OCI-LY7 (cell line): ENCODE measurements around the gene ATP2A3. TPM values are rescaled to one million over a fixed set of nuclear protein-coding genes. Genes with fewer than 3 reads are reported as not detected.

Experiments used
- BruUV-seq: library from RNA; stranded (reverse); fragments of 400-500 nt; replicated peaks from 2 replicates; lab custom pipeline; 2021; lab: Mats Ljungman, UMichigan
- CTCF ChIA-PET: fragments of 300-600 bp; sonication (Branson Sonifier 250); formaldehyde crosslinking; loops from one replicate; lab custom pipeline; 2022; ENCODE audit warnings: antibody characterized with exemption; ENCODE audit not compliant: unreplicated experiment; lab: Charles Lee
- POLR2A ChIA-PET: fragments of 300-600 bp; sonication (Branson Sonifier 250); formaldehyde crosslinking; loops from one replicate; lab custom pipeline; 2022; ENCODE audit warnings: antibody characterized with exemption; lab: Charles Lee
- DNase-seq: peaks from one replicate; pipeline ENCODE4 v3.0.0-alpha.2; 2015; ENCODE audit warnings: low spot score
- H2AFZ ChIP-seq: fragments of 200-600 bp; sonication (generic), shearing (Covaris generic); 2 replicates; pipeline ENCODE4 v1.6.1; 2014; ENCODE audit warnings: mild to moderate bottlenecking, antibody characterized with exemption, low read length, moderate library complexity
- H3K27ac ChIP-seq: fragments of 200-600 bp; sonication (generic); 2 replicates; pipeline ENCODE4 v1.5.1; 2014; ENCODE audit warnings: mixed run types, low read depth, mild to moderate bottlenecking, moderate library complexity, low read length, inconsistent platforms; ENCODE audit not compliant: poor library complexity, severe bottlenecking
- H3K36me3 ChIP-seq: fragments of 200-600 bp; sonication (generic); 2 replicates; pipeline ENCODE4 v1.6.1; 2014; ENCODE audit warnings: mild to moderate bottlenecking, antibody characterized with exemption, low read length, moderate library complexity, mixed read lengths; ENCODE audit not compliant: insufficient read depth
- H3K4me1 ChIP-seq: fragments of 200-600 bp; sonication (generic); 2 replicates; pipeline ENCODE4 v1.5.1; 2014; ENCODE audit warnings: mild to moderate bottlenecking, low read length; ENCODE audit not compliant: insufficient read depth, poor library complexity, severe bottlenecking
- H3K4me2 ChIP-seq: fragments of 200-600 bp; sonication (generic); 2 replicates; pipeline ENCODE4 v1.6.1; 2014; ENCODE audit warnings: mild to moderate bottlenecking, low read length
- H3K4me3 ChIP-seq: fragments of 200-600 bp; sonication (generic); 2 replicates; pipeline ENCODE4 v1.5.1; 2014; ENCODE audit warnings: mild to moderate bottlenecking, low read depth, low read length; ENCODE audit not compliant: poor library complexity, severe bottlenecking
- H3K79me2 ChIP-seq: fragments of 200-600 bp; sonication (generic); 2 replicates; pipeline ENCODE4 v1.6.1; 2016; ENCODE audit warnings: low read depth, mild to moderate bottlenecking, low read length, moderate library complexity, mixed read lengths; ENCODE audit not compliant: insufficient read depth
- H3K9me2 ChIP-seq: fragments of 200-600 bp; sonication (generic); 2 replicates; pipeline ENCODE4 v1.6.1; 2016; ENCODE audit warnings: mild to moderate bottlenecking, low read length, mixed read lengths; ENCODE audit not compliant: insufficient read depth
- H3K9me3 ChIP-seq: fragments of 200-600 bp; sonication (generic); 2 replicates; pipeline ENCODE4 v1.6.1; 2014; ENCODE audit warnings: mild to moderate bottlenecking, mixed run types, low read length, mixed read lengths
- H4K20me1 ChIP-seq: fragments of 200-600 bp; sonication (generic); 2 replicates; pipeline ENCODE4 v1.6.1; 2014; ENCODE audit warnings: mild to moderate bottlenecking, antibody characterized with exemption, low read length, moderate library complexity, mixed read lengths; ENCODE audit not compliant: insufficient read depth
- EZH2phosphoT487 ChIP-seq: fragments of 200-600 bp; sonication (generic); IDR thresholded peaks from 2 replicates; pipeline ENCODE4 v1.6.1; 2018; ENCODE audit warnings: low read depth, borderline replicate concordance, mild to moderate bottlenecking, mixed run types, antibody characterized with exemption, low read length, moderate library complexity, mixed read lengths
- intact Hi-C: fragments of 100-400 bp; cut with micrococcal nuclease; formaldehyde crosslinking; loops from one replicate; pipeline ENCODE4 v1.10.0; 2022; ENCODE audit not compliant: unreplicated experiment
- total RNA-seq, 2 experiments: library from RNA; depleted of rRNA in 1 of 2; stranded (reverse); fragments of >200 nt in 1 of 2; shearing (Covaris generic) in 1 of 2; gene quantifications; 2 replicates each; pipeline ENCODE4 v1.2.3, GENCODE V29; 2014 to 2022
- TF ChIP-seq, protein P1 (sequence below): fragments of 200-600 bp; sonication (generic); conservative IDR thresholded peaks from 2 replicates; pipeline ENCODE4 v1.5.1; 2014; ENCODE audit warnings: mild to moderate bottlenecking, antibody characterized with exemption, low read length, moderate library complexity, mixed read lengths

ATP2A3 gene
- total RNA-seq, 2 experiments from 2014 or later = 108 to 353 TPM

DNA sequence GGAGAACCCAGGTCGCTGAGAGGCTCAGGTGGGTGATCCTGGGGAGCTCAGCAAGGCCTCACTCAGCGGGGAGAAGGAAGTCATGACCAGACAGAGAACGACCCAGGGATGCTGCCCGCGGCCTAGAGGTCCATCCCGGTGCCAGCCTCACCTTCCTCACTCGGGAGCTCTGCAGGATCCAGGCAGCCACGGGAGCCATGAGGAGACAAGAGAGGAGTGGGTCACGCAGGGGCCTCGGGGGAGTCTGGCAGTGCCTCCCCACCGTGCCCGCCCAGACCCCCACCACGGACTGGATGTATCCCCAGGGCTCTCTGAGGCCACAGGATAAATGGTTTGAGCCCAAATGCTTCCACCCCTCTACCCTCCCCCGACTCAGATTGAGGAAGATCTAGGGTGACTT lies 10.7 kb downstream of the ATP2A3 start:
- Histone ChIP-seq H4K20me1 (peaks cover 13% of the 10 kb centered on the region), H3K36me3 (peaks cover 92% of the 10 kb centered on the region), H3K79me2 (peaks cover 50% of the 10 kb centered on the region), H3K27ac (no peak overlapping the region), H3K4me1 (peaks cover 22% of the 10 kb centered on the region), H3K9me2 (no peaks in the 10 kb centered on the region), H3K9me3 (no peaks in the 10 kb centered on the region), H3K4me2 (no peak overlapping the region), H2AFZ (no peak overlapping the region), H3K4me3 (no peak overlapping the region)
- no peak for DNase-seq
- intact Hi-C loops = no loop called here
- no peak for TF ChIP-seq EZH2phosphoT487
- TF ChIP-seq, protein P1, sequence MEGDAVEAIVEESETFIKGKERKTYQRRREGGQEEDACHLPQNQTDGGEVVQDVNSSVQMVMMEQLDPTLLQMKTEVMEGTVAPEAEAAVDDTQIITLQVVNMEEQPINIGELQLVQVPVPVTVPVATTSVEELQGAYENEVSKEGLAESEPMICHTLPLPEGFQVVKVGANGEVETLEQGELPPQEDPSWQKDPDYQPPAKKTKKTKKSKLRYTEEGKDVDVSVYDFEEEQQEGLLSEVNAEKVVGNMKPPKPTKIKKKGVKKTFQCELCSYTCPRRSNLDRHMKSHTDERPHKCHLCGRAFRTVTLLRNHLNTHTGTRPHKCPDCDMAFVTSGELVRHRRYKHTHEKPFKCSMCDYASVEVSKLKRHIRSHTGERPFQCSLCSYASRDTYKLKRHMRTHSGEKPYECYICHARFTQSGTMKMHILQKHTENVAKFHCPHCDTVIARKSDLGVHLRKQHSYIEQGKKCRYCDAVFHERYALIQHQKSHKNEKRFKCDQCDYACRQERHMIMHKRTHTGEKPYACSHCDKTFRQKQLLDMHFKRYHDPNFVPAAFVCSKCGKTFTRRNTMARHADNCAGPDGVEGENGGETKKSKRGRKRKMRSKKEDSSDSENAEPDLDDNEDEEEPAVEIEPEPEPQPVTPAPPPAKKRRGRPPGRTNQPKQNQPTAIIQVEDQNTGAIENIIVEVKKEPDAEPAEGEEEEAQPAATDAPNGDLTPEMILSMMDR = no peak
- BruUV-seq = no TSS peak
- ChIA-PET CTCF (no interaction called here), POLR2A (no interaction called here)

DNA sequence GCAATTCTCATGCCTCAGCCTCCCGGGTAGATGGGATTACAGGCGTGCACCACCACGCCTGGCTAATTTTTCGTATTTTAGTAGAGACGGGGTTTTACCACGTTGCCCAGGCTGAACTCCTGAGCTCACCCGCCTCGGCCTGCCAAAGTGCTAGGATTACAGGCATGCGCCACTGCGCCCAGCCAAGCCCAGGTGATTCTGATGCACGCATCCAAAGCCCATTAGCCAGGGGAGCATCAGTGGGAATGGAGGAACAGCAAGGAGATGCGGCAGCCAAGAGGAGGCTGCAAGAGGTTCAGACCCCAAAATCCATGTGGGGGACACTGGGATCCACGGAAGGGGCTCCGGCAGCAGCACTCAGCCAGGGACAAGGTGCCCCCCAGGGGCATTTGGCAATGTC lies 12.1 kb downstream of the ATP2A3 start:
- H2AFZ ChIP-seq = no peak overlapping the region
- H4K20me1 ChIP-seq = no peaks in the 10 kb centered on the region; the same call in 1 of the 2 replicates
- H3K4me1 ChIP-seq = peaks cover 9% of the 10 kb centered on the region
- BruUV-seq = no TSS peak
- no peak overlapping the region for H3K4me3 ChIP-seq
- no peak for DNase-seq
- H3K36me3 ChIP-seq = peaks cover 93% of the 10 kb centered on the region
- H3K9me2 ChIP-seq = no peaks in the 10 kb centered on the region
- H3K4me2 ChIP-seq = no peak overlapping the region
- TF ChIP-seq EZH2phosphoT487 = no peak
- TF ChIP-seq, protein P1 = no peak
- peaks cover 36% of the 10 kb centered on the region for H3K79me2 ChIP-seq
- POLR2A ChIA-PET = no interaction called here
- intact Hi-C loops = no loop called here
- no peaks in the 10 kb centered on the region for H3K9me3 ChIP-seq
- no peak overlapping the region for H3K27ac ChIP-seq
- CTCF ChIA-PET = no interaction called here

DNA sequence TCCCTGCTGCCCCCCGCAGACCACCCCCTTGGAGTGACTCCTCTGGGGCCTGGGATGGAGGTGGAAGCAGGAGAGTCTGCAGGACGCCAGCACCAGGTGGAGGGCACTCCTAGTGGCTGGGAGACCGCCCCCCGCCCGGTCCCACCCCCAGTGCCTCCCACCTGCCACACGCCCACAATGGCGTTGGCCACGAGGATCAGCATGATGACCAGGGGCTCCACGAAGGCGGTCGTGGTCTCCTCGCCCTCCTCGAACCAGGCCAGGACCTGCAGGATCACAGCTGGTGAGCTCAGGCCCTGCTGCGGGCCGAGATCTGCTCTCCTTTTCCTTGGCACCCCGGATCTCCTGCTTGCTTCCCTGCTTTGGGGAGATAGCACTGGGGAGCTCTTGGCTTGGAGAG lies 12.8 kb downstream of the ATP2A3 start:
- H2AFZ ChIP-seq = no peak overlapping the region
- no peak overlapping the region for H3K27ac ChIP-seq
- peaks cover 28% of the 10 kb centered on the region for H3K79me2 ChIP-seq
- H3K9me3 ChIP-seq = no peaks in the 10 kb centered on the region
- H4K20me1 ChIP-seq = no peaks in the 10 kb centered on the region; the same call in 1 of the 2 replicates
- no peak for DNase-seq
- ChIA-PET CTCF (no interaction called here), POLR2A (no interaction called here)
- peaks cover 1% of the 10 kb centered on the region for H3K4me1 ChIP-seq
- H3K4me3 ChIP-seq = no peak overlapping the region
- no peak overlapping the region for H3K4me2 ChIP-seq
- TF ChIP-seq, protein P1 = no peak
- TF ChIP-seq EZH2phosphoT487 = no peak
- intact Hi-C loops = no loop called here
- peaks cover 93% of the 10 kb centered on the region for H3K36me3 ChIP-seq
- no peaks in the 10 kb centered on the region for H3K9me2 ChIP-seq
- no TSS peak for BruUV-seq
